NCI-H774 (cell line): Measurements from ENCODE around the gene MALT1.
"Not testable (repeated sequence)": the region's sequence is repeated elsewhere in the genome, so short reads cannot be mapped to it uniquely, and the experiment has no call there.

Experiments used
- DNase-seq: peaks from one replicate; lab custom pipeline; 2025; lab: John Stamatoyannopoulos, UW

Gene MALT1

GRCh38 chr18:58671111-58671631, at the start of gene MALT1:
MALT1 (plus strand) TSS chr18:58671465; CDS start chr18:58671644, 179 bp downstream.
- DNase-seq, result peak; percentile 82

GRCh38 chr18:58624011-58624410, 47.3 kb upstream of the MALT1 start:
- DNase-seq, result no peak

- no peak for DNase-seq
Observed at GRCh38 chr18:58625839-58626238, 45.4 kb upstream of the MALT1 start.

GRCh38 chr18:58630071-58630470, 41.2 kb upstream of the MALT1 start:
- DNase-seq, result no peak

GRCh38 chr18:58631301-58631700, 40.0 kb upstream of the MALT1 start:
- no peak for DNase-seq

- no peak for DNase-seq
Observed at GRCh38 chr18:58632552-58632951, 38.7 kb upstream of the MALT1 start.

- DNase-seq, result no peak
Observed at GRCh38 chr18:58633874-58634273, 37.4 kb upstream of the MALT1 start.

GRCh38 chr18:58635891-58636290, 35.4 kb upstream of the MALT1 start:
- DNase-seq, result no peak

- DNase-seq, result no peak
Observed at GRCh38 chr18:58637197-58637596, 34.1 kb upstream of the MALT1 start.

GRCh38 chr18:58637946-58638345, 33.3 kb upstream of the MALT1 start:
- no peak for DNase-seq

- no peak for DNase-seq
Observed at GRCh38 chr18:58638441-58638840, 32.8 kb upstream of the MALT1 start.

- DNase-seq, result no peak
Observed at GRCh38 chr18:58639237-58639636, 32.0 kb upstream of the MALT1 start.

GRCh38 chr18:58639751-58640427, 31.4 kb upstream of the MALT1 start:
- DNase-seq, result no peak

- DNase-seq, result no peak
Observed at GRCh38 chr18:58640428-58640805, 30.8 kb upstream of the MALT1 start.

GRCh38 chr18:58640891-58641610, 30.2 kb upstream of the MALT1 start:
- no peak for DNase-seq

GRCh38 chr18:58643557-58643956, 27.7 kb upstream of the MALT1 start:
- DNase-seq, result not testable (repeated sequence)

GRCh38 chr18:58645398-58645797, 25.9 kb upstream of the MALT1 start:
- no peak for DNase-seq

- no peak for DNase-seq
Observed at GRCh38 chr18:58646334-58646862, 24.9 kb upstream of the MALT1 start.

- no peak for DNase-seq
Observed at GRCh38 chr18:58649966-58650816, 21.1 kb upstream of the MALT1 start.

- DNase-seq, result not testable (repeated sequence)
Observed at GRCh38 chr18:58650830-58651229, 20.4 kb upstream of the MALT1 start.

- not testable (repeated sequence) for DNase-seq
Observed at GRCh38 chr18:58653144-58653722, 18.0 kb upstream of the MALT1 start.
